Activated B cell treated with CpG ODN at 0.5 μM for 24 hours (primary cell): ENCODE data around the gene LDLRAD4. TPM values are rescaled to one million over a fixed set of nuclear protein-coding genes. Genes with fewer than 3 reads are reported as not detected.
A peak's percentile ranks its signal among the peaks of the same experiment; 100 is the strongest.

Source experiments
- ATAC-seq: fragments of 200-7000 bp; cut with Tn5 transposase; one replicate; pipeline ENCODE4 v1.10.0; 2021; ENCODE audit warnings: low read depth, mild to moderate bottlenecking, moderate library complexity
- CTCF ChIA-PET: fragments of 350-600 bp; sonication (Branson Sonifier 250); formaldehyde crosslinking; loops from one replicate; lab custom pipeline; 2021; ENCODE audit warnings: antibody characterized with exemption; lab: Charles Lee
- POLR2A ChIA-PET: fragments of 350-600 bp; sonication (Branson Sonifier 250); formaldehyde crosslinking; loops from one replicate; lab custom pipeline; 2021; ENCODE audit warnings: antibody characterized with exemption; lab: Charles Lee
- DNase-seq: peaks from one replicate; pipeline ENCODE4 v3.0.0; 2022
- H3K27ac Mint-ChIP-seq: one replicate; pipeline ENCODE4 v1.8.0; 2020; ENCODE audit warnings: mixed read lengths
- H3K27me3 Mint-ChIP-seq: one replicate; pipeline ENCODE4 v1.8.0; 2021; ENCODE audit warnings: mixed read lengths
- H3K36me3 Mint-ChIP-seq: one replicate; pipeline ENCODE4 v1.8.0; 2021; ENCODE audit warnings: low read depth, mixed read lengths
- H3K4me1 Mint-ChIP-seq: one replicate; pipeline ENCODE4 v1.8.0; 2021; ENCODE audit warnings: mixed read lengths
- H3K4me3 Mint-ChIP-seq: one replicate; pipeline ENCODE4 v1.8.0; 2020; ENCODE audit warnings: mild to moderate bottlenecking, mixed read lengths
- H3K9me3 Mint-ChIP-seq: one replicate; pipeline ENCODE4 v1.8.0; 2020; ENCODE audit warnings: mixed read lengths
- intact Hi-C: fragments of 100-400 bp; cut with micrococcal nuclease; formaldehyde crosslinking; loops from one replicate; pipeline ENCODE4 v1.15.1; 2024
- total RNA-seq: library from RNA; stranded (reverse); gene quantifications from 2 replicates; pipeline ENCODE4 v1.2.3, GENCODE V29; 2022
- TF ChIP-seq, protein P1 (sequence below): fragments of 200-600 bp; IDR thresholded peaks from one replicate; pipeline ENCODE4 v1.8.0; 2022; ENCODE audit warnings: antibody characterized with exemption, mild to moderate bottlenecking

Gene LDLRAD4
- total RNA-seq, 1 donor from 2014 or later: 66.9 TPM

DNA sequence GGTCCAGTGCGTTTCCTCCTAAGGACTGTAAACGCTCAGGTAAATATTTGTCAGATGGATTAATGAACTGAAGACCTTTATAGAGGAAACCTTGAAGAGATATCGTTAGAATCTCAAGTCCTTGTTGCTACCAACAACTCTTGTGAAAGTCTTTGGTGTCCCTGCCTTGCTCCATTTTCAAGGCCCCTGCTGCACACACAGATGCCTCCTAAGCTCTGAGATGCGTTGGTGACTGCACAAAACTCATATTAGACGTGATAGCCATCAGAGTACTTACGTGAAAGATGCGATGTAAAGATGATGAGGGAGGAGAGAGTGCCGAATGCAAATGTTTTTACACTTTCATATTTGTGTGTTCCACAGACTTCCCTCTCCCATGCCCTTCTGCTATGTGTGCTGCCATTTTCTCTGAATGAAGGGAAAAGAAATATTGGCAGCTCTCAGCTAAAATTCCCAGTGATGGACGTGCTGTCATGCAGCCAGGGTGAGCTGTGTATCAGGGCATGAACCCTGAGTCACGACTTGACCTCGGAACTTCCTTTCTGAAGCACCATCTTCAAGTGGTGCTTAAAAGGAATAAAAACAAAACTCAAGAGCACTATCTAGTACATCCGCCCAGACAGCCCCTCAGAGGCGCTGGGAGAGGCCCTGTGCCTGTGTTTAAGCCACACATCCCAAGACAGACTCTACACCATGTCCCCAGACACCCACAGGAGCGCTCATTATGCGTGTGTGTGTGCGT lies 390.4 kb downstream of the LDLRAD4 start:
- ChIA-PET CTCF (interaction anchor here (1.0 to 11.4 kb wide), 2 partner anchors 42 to 48 kb away, joined by 5 to 171 read pairs; no protein-coding TSS in a partner anchor), POLR2A (interaction anchor here (0.7 to 12.2 kb wide), 9 partner anchors 13 to 618 kb away, joined by 3 to 1007 read pairs (median 4); partner anchors contain the start of gene CEP192)
- TF ChIP-seq, protein P1, sequence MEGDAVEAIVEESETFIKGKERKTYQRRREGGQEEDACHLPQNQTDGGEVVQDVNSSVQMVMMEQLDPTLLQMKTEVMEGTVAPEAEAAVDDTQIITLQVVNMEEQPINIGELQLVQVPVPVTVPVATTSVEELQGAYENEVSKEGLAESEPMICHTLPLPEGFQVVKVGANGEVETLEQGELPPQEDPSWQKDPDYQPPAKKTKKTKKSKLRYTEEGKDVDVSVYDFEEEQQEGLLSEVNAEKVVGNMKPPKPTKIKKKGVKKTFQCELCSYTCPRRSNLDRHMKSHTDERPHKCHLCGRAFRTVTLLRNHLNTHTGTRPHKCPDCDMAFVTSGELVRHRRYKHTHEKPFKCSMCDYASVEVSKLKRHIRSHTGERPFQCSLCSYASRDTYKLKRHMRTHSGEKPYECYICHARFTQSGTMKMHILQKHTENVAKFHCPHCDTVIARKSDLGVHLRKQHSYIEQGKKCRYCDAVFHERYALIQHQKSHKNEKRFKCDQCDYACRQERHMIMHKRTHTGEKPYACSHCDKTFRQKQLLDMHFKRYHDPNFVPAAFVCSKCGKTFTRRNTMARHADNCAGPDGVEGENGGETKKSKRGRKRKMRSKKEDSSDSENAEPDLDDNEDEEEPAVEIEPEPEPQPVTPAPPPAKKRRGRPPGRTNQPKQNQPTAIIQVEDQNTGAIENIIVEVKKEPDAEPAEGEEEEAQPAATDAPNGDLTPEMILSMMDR: no peak
- intact Hi-C loops: loop anchor here (1.0 kb wide), 1 partner anchor 8 kb away; no protein-coding TSS in a partner anchor
- Mint-ChIP-seq H3K4me3 (peak overlapping the region; percentile 70), H3K4me1 (peaks cover 62% of the 10 kb centered on the region), H3K27ac (peak overlapping the region; percentile 86), H3K27me3 (no peaks in the 10 kb centered on the region), H3K36me3 (peaks cover 18% of the 10 kb centered on the region), H3K9me3 (no peaks in the 10 kb centered on the region)
- ATAC-seq: no peak
- DNase-seq: no peak

DNA sequence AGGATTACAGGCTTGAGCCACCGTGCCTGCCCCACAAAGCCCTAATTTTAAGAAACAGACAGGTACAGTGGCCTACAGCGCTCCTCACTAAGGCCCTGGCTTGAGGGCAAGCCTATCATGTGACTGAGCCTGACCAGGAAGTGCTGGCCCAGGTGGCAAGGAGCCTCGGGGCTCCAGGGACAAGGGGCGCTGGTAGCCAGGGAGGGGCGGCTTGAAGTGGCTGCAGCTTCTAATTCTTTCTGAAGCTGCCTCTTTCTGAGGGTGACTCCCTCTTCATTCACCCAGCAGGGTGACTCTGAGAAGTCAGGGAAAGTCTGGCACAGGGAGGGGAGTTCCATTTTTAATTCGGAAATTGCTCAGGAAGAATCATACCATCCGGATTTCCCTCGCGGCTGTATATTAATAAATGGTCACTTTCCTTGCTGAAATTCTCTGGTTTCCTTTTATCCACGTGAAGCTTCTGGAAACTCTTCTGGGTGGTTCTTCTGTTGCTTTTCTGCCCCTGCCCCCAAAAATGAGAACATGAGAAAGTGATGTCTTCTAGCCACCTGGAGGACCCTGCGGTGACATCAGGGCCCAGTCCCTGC lies 392.1 kb downstream of the LDLRAD4 start:
- intact Hi-C loops: loop anchor here (5.0 to 10.0 kb wide), 6 partner anchors 236 to 1758 kb away; partner anchors contain the start of genes AFG3L2, CHMP1B, PTPN2 and TUBB6
- Mint-ChIP-seq H3K9me3 (no peaks in the 10 kb centered on the region), H3K36me3 (peaks cover 31% of the 10 kb centered on the region), H3K27me3 (no peaks in the 10 kb centered on the region), H3K4me3 (peak overlapping the region; percentile 95), H3K4me1 (peaks cover 78% of the 10 kb centered on the region), H3K27ac (peak overlapping the region; percentile 99)
- TF ChIP-seq, protein P1: no peak
- POLR2A ChIA-PET: interaction anchor here (1.2 to 12.2 kb wide), 4 partner anchors 10 to 50 kb away, joined by 3 to 1007 read pairs (median 486); no protein-coding TSS in a partner anchor
- ATAC-seq (no peak), DNase-seq (no peak)
- CTCF ChIA-PET: interaction anchor here (11.4 kb wide), 1 partner anchor 50 kb away, joined by 171 read pairs; no protein-coding TSS in a partner anchor

DNA sequence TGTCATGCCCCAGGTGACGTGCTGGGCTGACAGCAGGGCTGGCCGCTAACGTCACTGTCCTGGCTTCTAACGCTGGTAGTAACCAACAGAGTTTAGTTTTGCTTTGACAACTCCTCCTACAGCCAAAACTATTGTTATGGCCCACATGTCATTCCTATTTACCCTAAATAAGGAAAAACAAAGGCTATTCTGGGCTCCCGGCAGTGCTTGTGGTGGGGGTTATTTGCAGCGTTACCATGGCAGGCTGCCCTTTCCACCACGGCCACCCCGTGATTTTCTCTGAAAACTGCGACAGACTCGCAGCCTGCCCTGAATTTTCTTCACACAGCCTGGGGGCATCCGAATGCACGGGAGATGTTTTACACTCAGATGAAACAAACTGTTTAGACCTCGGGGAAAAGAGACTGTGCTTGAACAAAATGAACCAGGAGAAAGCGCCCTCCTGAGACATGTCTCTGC lies 392.6 kb downstream of the LDLRAD4 start:
- Mint-ChIP-seq H3K27ac (peak overlapping the region; percentile 99), H3K4me3 (peak overlapping the region; percentile 95), H3K4me1 (peaks cover 83% of the 10 kb centered on the region), H3K36me3 (peaks cover 36% of the 10 kb centered on the region), H3K9me3 (no peaks in the 10 kb centered on the region), H3K27me3 (no peaks in the 10 kb centered on the region)
- ChIA-PET POLR2A (interaction anchor here (1.1 to 12.2 kb wide), 7 partner anchors 10 to 115 kb away, joined by 3 to 1007 read pairs (median 33); partner anchors contain the start of genes FAM210A and RNMT), CTCF (interaction anchor here (4.4 to 11.4 kb wide), 2 partner anchors 25 to 51 kb away, joined by 32 to 171 read pairs; no protein-coding TSS in a partner anchor)
- TF ChIP-seq, protein P1: no peak
- intact Hi-C loops: loop anchor here (5.0 to 10.0 kb wide), 6 partner anchors 236 to 1759 kb away; partner anchors contain the start of genes AFG3L2, CHMP1B, PTPN2 and TUBB6
- ATAC-seq (peak; percentile 8), DNase-seq (peak; percentile 57)

DNA sequence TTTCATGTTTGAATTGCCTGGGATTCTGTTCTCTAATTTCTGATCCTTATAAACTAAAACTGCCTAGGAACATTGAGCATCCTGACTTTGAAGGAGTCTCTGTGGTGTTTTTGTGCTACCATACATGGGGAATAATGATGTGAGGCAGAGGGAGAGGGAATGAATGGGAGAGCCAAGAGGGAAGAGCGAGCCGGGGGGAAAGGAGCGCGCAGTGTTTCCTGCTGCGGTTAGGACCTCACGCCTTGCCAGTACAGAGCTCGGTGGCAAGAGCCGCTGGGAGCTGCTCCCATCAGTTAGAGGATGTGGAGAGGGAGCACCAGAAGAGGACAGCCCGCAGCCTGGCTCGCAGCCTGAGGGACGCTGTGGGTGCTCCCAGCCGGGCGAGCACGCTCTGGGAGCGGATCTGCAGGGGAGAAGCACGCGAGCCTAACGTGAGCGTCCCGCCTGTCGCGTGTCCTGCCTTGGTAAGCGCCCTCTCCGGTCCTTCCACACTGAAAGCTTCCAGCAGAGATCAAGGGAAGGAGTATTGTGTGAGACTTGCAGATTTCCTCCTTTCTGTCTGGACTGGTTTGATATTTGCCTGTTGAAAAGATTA lies 393.1 kb downstream of the LDLRAD4 start:
- H3K27ac Mint-ChIP-seq: peak overlapping the region; percentile 99
- TF ChIP-seq, protein P1: no peak
- H3K36me3 Mint-ChIP-seq: peaks cover 38% of the 10 kb centered on the region
- peak; percentile 46 for DNase-seq
- H3K27me3 Mint-ChIP-seq: no peaks in the 10 kb centered on the region
- intact Hi-C loops: loop anchor here (1.0 to 10.0 kb wide), 13 partner anchors 19 to 1759 kb away; partner anchors contain the start of genes AFG3L2, CHMP1B, FAM210A and PTPN2
- ChIA-PET CTCF (interaction anchor here (0.8 to 11.4 kb wide), 6 partner anchors 10 to 51 kb away, joined by 3 to 171 read pairs (median 8); no protein-coding TSS in a partner anchor), POLR2A (interaction anchor here (0.7 to 12.2 kb wide), 18 partner anchors 8 to 728 kb away, joined by 3 to 1007 read pairs (median 10); partner anchors contain the start of genes FAM210A, PTPN2 and RNMT)
- ATAC-seq: no peak
- no peaks in the 10 kb centered on the region for H3K9me3 Mint-ChIP-seq
- peak overlapping the region; percentile 95 for H3K4me3 Mint-ChIP-seq
- H3K4me1 Mint-ChIP-seq: peaks cover 89% of the 10 kb centered on the region
